ENCODE data around the gene COQ10A. TPM values are rescaled to one million over a fixed set of nuclear protein-coding genes. Genes with fewer than 3 reads are reported as not detected.

The COQ10A gene
- total and polyA plus RNA-seq, 9 of the 15 experiments (the other 6 are each of a cell fraction or from before 2014, with no cell fraction given), result 3.1 to 26.4 (median 12.7) TPM

DNA sequence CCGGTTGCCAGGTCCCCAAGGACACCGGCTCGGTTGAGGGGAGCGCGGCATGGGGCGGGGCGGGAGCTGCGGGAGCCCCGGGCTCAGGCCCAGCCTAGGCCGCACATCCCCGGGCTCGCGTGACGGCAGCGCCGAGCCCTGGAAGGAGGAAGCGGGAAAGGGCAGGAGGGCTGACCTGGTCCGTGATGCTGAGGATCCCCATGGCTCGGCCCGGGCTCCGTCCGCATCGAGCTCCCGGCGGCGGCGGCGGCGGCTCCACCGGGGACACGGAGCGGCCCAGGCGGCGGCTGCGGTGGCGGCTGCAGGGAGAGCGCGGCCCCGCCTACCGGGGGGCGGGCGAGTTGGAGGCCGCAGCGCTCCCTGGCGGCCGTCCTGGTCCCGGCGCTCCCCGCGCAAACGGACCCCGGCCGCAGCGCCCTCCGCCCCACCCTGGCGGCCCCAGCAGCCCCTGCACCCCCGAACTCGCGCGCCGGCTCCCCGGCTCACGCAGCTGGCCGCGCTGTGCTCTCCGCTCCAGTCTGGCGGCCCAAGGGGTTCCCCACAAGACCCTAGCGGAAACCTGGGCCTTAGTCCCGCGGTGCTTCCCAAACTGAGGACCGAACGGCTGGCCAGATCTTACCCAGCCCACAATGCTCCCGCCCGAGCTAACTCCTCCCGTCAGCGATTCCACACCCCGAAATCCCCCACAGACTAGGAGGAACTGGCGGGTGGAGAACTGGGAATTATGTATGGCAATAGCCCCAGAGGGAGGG, 8.5 kb upstream of the COQ10A start, which contains the start of gene ANKRD52 (continued):
- TF ChIP-seq RBM14 (IDR thresholded peaks at IDR 0.05; ENCODE audit: borderline replicate concordance, insufficient read depth, low read depth, low read length), result no peak
- TF ChIP-seq TEAD1 (CRISPR knock-in tag; IDR thresholded peaks at IDR 0.05), result 0 out of 4 replicates have a peak, but pooled peaks of 1 of the 2 experiments have one; percentile 26
- no peak for TF ChIP-seq NFRKB (IDR thresholded peaks at IDR 0.05; ENCODE audit: low read depth)
- peak; percentile 47; the same call in 1 of the 2 replicates for TF ChIP-seq ZNF431 (CRISPR knock-in tag; IDR thresholded peaks at IDR 0.05)
- peak; percentile 52; the same call in 1 of the 2 replicates for TF ChIP-seq ETV5 (CRISPR knock-in tag; IDR thresholded peaks at IDR 0.05; ENCODE audit: low read depth)
- no peak for TF ChIP-seq PPARD (CRISPR knock-in tag; IDR thresholded peaks at IDR 0.05)
- no peak for TF ChIP-seq ZNF507 (tag; conservative IDR thresholded peaks at IDR 0.05)
- TF ChIP-seq SMARCC2 (IDR thresholded peaks at IDR 0.05; ENCODE audit: low read depth), result no peak
- no peak for TF ChIP-seq HDAC8 (tag; IDR thresholded peaks at IDR 0.05)
- no peak for TF ChIP-seq RAD51 (IDR thresholded peaks at IDR 0.05; ENCODE audit: borderline replicate concordance, low read depth)
- no peak for TF ChIP-seq HLTF (IDR thresholded peaks at IDR 0.05)
- no peak for TF ChIP-seq SETDB1 (IDR thresholded peaks at IDR 0.05; ENCODE audit: low read length)
- no peak for TF ChIP-seq ZNF77 (CRISPR knock-in tag; IDR thresholded peaks at IDR 0.05)
- TF ChIP-seq ZNF239 (CRISPR knock-in tag; IDR thresholded peaks at IDR 0.05), result no peak
- no peak for TF ChIP-seq ZNF165 (CRISPR knock-in tag; IDR thresholded peaks at IDR 0.05; ENCODE audit: borderline replicate concordance)
- TF ChIP-seq CHD1 (IDR thresholded peaks at IDR 0.05; ENCODE audit: low read length), result peak; percentile 85
- TF ChIP-seq HMG20B (CRISPR knock-in tag; IDR thresholded peaks at IDR 0.05), result no peak
- TF ChIP-seq, protein P1, sequence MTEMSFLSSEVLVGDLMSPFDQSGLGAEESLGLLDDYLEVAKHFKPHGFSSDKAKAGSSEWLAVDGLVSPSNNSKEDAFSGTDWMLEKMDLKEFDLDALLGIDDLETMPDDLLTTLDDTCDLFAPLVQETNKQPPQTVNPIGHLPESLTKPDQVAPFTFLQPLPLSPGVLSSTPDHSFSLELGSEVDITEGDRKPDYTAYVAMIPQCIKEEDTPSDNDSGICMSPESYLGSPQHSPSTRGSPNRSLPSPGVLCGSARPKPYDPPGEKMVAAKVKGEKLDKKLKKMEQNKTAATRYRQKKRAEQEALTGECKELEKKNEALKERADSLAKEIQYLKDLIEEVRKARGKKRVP (CRISPR knock-in tag; IDR thresholded peaks at IDR 0.05), result no peak
- TF ChIP-seq HNRNPLL (IDR thresholded peaks at IDR 0.05; ENCODE audit: low read depth, low read length, poor library complexity, severe bottlenecking), result no peak
- no peak for TF ChIP-seq SRSF7 (optimal IDR thresholded peaks at IDR 0.05; ENCODE audit: low read depth, low read length)
- TF ChIP-seq, protein P2, sequence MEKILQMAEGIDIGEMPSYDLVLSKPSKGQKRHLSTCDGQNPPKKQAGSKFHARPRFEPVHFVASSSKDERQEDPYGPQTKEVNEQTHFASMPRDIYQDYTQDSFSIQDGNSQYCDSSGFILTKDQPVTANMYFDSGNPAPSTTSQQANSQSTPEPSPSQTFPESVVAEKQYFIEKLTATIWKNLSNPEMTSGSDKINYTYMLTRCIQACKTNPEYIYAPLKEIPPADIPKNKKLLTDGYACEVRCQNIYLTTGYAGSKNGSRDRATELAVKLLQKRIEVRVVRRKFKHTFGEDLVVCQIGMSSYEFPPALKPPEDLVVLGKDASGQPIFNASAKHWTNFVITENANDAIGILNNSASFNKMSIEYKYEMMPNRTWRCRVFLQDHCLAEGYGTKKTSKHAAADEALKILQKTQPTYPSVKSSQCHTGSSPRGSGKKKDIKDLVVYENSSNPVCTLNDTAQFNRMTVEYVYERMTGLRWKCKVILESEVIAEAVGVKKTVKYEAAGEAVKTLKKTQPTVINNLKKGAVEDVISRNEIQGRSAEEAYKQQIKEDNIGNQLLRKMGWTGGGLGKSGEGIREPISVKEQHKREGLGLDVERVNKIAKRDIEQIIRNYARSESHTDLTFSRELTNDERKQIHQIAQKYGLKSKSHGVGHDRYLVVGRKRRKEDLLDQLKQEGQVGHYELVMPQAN (IDR thresholded peaks at IDR 0.05; ENCODE audit: borderline replicate concordance), result no peak
- no peak for TF ChIP-seq TCF7 (IDR thresholded peaks at IDR 0.05; ENCODE audit: borderline replicate concordance)
- TF ChIP-seq, protein P3, sequence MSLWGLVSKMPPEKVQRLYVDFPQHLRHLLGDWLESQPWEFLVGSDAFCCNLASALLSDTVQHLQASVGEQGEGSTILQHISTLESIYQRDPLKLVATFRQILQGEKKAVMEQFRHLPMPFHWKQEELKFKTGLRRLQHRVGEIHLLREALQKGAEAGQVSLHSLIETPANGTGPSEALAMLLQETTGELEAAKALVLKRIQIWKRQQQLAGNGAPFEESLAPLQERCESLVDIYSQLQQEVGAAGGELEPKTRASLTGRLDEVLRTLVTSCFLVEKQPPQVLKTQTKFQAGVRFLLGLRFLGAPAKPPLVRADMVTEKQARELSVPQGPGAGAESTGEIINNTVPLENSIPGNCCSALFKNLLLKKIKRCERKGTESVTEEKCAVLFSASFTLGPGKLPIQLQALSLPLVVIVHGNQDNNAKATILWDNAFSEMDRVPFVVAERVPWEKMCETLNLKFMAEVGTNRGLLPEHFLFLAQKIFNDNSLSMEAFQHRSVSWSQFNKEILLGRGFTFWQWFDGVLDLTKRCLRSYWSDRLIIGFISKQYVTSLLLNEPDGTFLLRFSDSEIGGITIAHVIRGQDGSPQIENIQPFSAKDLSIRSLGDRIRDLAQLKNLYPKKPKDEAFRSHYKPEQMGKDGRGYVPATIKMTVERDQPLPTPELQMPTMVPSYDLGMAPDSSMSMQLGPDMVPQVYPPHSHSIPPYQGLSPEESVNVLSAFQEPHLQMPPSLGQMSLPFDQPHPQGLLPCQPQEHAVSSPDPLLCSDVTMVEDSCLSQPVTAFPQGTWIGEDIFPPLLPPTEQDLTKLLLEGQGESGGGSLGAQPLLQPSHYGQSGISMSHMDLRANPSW (CRISPR knock-in tag; IDR thresholded peaks at IDR 0.05), result no peak
- TF ChIP-seq MCM2 (IDR thresholded peaks at IDR 0.05; ENCODE audit: low read depth), result no peak
- TF ChIP-seq RFX1 (IDR thresholded peaks at IDR 0.05), result no peak
- TF ChIP-seq SMAD1 (IDR thresholded peaks at IDR 0.05; ENCODE audit: low read depth, low read length, partially characterized antibody), result peak; percentile 10

All from K562 (cell line).